Heart left ventricle (tissue), 16 donors: ENCODE results near the gene MCC. TPM values are rescaled to one million over a fixed set of nuclear protein-coding genes. Genes with fewer than 3 reads are reported as not detected.

Experiments used
- ATAC-seq, 4 donors: fragments of 200-7000 bp; cut with Tn5 transposase; one replicate each; pipeline ENCODE4 v1.9.1; 2020 to 2022; ENCODE audit warnings: moderate library complexity in 4 of 4, mild to moderate bottlenecking in 3 of 4, moderate number of reproducible peaks in 1 of 4
- DNase-seq, 5 donors: peaks; one replicate each; pipeline ENCODE4 v3.0.0-alpha.2; 2020
- H3K27ac ChIP-seq, 12 donors: fragments of 200-600 bp; sonication (generic) in 4 of 12; one replicate each; pipeline versions ENCODE4 v1.5.0 to v1.8.0; 2016 to 2022; ENCODE audit warnings: mild to moderate bottlenecking in 2 of 12
- H3K27me3 ChIP-seq, 9 donors: fragments of 200-600 bp; sonication (generic) in 2 of 9; one replicate each; pipeline versions ENCODE4 v1.5.1 to v1.8.0; 2016 to 2022; ENCODE audit warnings: mild to moderate bottlenecking in 3 of 9
- H3K36me3 ChIP-seq, 9 donors: fragments of 200-600 bp; sonication (generic) in 2 of 9; one replicate each; pipeline versions ENCODE4 v1.5.0 to v1.8.0; 2018 to 2022; ENCODE audit warnings: mild to moderate bottlenecking in 2 of 9
- H3K4me1 ChIP-seq, 12 donors: fragments of 200-600 bp; sonication (generic) in 4 of 12; one replicate each; pipeline versions ENCODE4 v1.5.0 to v1.8.0; 2016 to 2022; ENCODE audit warnings: mild to moderate bottlenecking in 3 of 12
- H3K4me3 ChIP-seq, 12 donors: fragments of 200-600 bp; sonication (generic) in 4 of 12; one replicate each; pipeline versions ENCODE4 v1.5.0 to v1.8.0; 2017 to 2022; ENCODE audit warnings: mild to moderate bottlenecking in 9 of 12, moderate library complexity in 4 of 12
- H3K9me3 ChIP-seq, 12 donors: fragments of 200-600 bp; sonication (generic) in 4 of 12; one replicate each; pipeline versions ENCODE4 v1.5.0 to v1.8.0; 2016 to 2022; ENCODE audit warnings: mild to moderate bottlenecking in 1 of 12
- POLR2A ChIP-seq, 2 donors: fragments of 450-650 bp; IDR thresholded peaks; one replicate each; pipeline ENCODE4 v1.6.1; 2017; ENCODE audit warnings: antibody characterized with exemption in 2 of 2, mild to moderate bottlenecking in 2 of 2, moderate library complexity in 2 of 2
- WGBS, 4 donors: extraction: QIAGEN DNeasy Blood & Tissue Kit in 2 of 4; methylation state at CpG; one replicate each; pipeline versions ENCODE4 v1.1.5 to v1.1.7; 2013 to 2018; 5-methylcytosine and 5-hydroxymethylcytosine counted together
- intact Hi-C, 10 donors: fragments of 100-400 bp; cut with DNase I; formaldehyde crosslinking; loops; one replicate each; pipeline versions ENCODE4 v1.11.1 to v1.14.2; 2022
- polyA plus RNA-seq, 2 donors: library from polyadenylated mRNA; stranded (reverse); fragments of 200-250 nt; gene quantifications; one replicate each; pipeline ENCODE4 v1.2.3, GENCODE V29; 2013
- total RNA-seq, 9 donors: library from RNA; depleted of rRNA in 2 of 9; stranded (reverse); fragments of >200 nt in 2 of 9; fragmentation: NEBNext Ultra II Directional in 3 of 9; extraction: Animal tissue kit (Norgen Biotek cat#: 25700) in 3 of 9; gene quantifications; one replicate each; pipeline versions ENCODE4 v1.1.0 to v1.2.4, GENCODE V29; 2016 to 2023
- TF ChIP-seq, protein P1 (sequence below), 12 donors: fragments of 200-600 bp; sonication (generic) in 4 of 12; IDR thresholded peaks; one replicate each; pipeline versions ENCODE4 v1.5.0 to v1.8.0; 2018 to 2022; ENCODE audit warnings: antibody characterized with exemption in 12 of 12, mild to moderate bottlenecking in 5 of 12
- donor health status: ischemic (EF 13 %, LVEDD 7.1; RV severe dilation, severe dysfunction).
- donor health status: healthy with polysubstance abuse.
- donor health status: DM: no; HTN: yes; CAD: no.
- donor health status: DM: no; HTN: no; CAD: no.
- donor health status: ischemic (EF 25% LVEDD 6.9; RV normal size, moderate dysfunction).
- donor health status: ischemic (EF 25% LVEDD 5.7; RV mildly dilated, moderate dysfunction).
- donor health status: healthy.
- donor health status: DM: yes; HTN: yes; CAD: no.
- donor health status: ischemic (EF 35%, LVEDD 5.7; RV mildly dilated, moderate dysfunction).
- donor health status: nonischemic (EF 11% LVEDD 7.7; RV severe dilation, severe dysfunction).
- donor health status: DM: yes; HTN: yes; CAD: no.
- donor health status: PGD.
- donor health status: ischemic (EF 29% LVEDD 5.4; RV normal size, mild dysfunction).
- donor health status: nonischemic (EF 23%, LVEDD 6.1; RV moderate dilation, normal function).

The MCC gene
- total and polyA plus RNA-seq, 11 donors, result 6.1 to 33.8 (median 24.3) TPM

DNA sequence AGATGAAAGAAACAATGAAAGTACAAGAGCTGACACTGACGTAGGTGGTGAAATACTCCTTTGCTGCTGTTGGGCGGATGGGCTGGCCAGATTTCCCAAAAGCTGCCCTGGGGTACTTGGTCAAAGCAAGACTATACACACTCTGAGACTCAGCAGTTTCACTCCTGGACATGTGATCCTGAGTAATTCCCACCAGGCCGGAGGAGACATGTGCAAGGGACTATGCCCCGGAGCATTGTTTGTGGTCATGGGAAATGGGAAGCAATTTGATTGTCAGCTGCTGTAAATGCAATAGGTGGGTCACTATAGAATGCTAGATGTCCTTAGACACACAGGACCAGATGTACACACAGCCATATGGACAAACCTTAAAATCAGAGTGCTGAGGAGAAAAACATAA lies 395.6 kb downstream of the MCC start:
- H3K4me1 ChIP-seq, result peaks cover 3 to 63% (median 39%) of the 10 kb centered on the region in 12 donors
- H3K27ac ChIP-seq, result no peak overlapping the region
- intact Hi-C loops, result loop anchor here in 4 of 10 donors (5.0 to 10.0 kb wide), 5 partner anchors 92 to 202 kb away; no protein-coding TSS in a partner anchor
- TF ChIP-seq POLR2A (IDR thresholded peaks at IDR 0.05), result no peak
- TF ChIP-seq, protein P1, sequence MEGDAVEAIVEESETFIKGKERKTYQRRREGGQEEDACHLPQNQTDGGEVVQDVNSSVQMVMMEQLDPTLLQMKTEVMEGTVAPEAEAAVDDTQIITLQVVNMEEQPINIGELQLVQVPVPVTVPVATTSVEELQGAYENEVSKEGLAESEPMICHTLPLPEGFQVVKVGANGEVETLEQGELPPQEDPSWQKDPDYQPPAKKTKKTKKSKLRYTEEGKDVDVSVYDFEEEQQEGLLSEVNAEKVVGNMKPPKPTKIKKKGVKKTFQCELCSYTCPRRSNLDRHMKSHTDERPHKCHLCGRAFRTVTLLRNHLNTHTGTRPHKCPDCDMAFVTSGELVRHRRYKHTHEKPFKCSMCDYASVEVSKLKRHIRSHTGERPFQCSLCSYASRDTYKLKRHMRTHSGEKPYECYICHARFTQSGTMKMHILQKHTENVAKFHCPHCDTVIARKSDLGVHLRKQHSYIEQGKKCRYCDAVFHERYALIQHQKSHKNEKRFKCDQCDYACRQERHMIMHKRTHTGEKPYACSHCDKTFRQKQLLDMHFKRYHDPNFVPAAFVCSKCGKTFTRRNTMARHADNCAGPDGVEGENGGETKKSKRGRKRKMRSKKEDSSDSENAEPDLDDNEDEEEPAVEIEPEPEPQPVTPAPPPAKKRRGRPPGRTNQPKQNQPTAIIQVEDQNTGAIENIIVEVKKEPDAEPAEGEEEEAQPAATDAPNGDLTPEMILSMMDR (IDR thresholded peaks at IDR 0.05), result no peak
- WGBS, 4 donors, result 38 to 57% (median 50%) methylated on average over 4 of the region's 4 CpGs
- DNase-seq (no peak), ATAC-seq (peak in 1 of 4 donors; percentile 18)
- H3K9me3 ChIP-seq, result no peaks in the 10 kb centered on the region
- H3K36me3 ChIP-seq, result peaks cover 0 to 16% (median 2%) of the 10 kb centered on the region in 9 donors
- H3K27me3 ChIP-seq, result no peaks in the 10 kb centered on the region
- H3K4me3 ChIP-seq, result no peak overlapping the region

DNA sequence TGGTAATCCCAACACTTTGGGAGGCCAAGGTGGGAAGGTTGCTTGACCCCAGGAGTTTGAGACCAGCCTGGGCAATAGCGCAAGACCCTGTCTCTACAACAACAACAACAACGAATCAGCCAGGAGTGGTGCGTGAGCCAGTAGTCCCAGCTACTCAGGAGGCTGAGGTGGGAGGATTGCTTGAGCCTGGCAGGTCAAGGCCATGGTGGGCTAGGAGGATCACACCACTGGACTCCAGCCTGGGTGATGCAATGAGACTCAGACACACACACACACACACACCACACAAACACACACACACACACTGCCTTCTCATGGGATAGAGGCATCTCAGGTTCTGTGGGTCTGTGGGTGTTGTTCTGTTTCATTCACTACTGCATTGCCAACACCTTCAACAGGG lies 396.6 kb downstream of the MCC start:
- H3K36me3 ChIP-seq, result peaks cover 0 to 5% (median 0%) of the 10 kb centered on the region in 9 donors
- intact Hi-C loops, result loop anchor here in 4 of 10 donors (5.0 to 10.0 kb wide), 5 partner anchors 93 to 203 kb away; no protein-coding TSS in a partner anchor
- H3K4me3 ChIP-seq, result no peak overlapping the region
- WGBS, 4 donors, result 89 to 100% (median 97%) methylated on average over 3 of the region's 3 CpGs
- TF ChIP-seq, protein P1 (IDR thresholded peaks at IDR 0.05), result no peak
- no peak for TF ChIP-seq POLR2A (IDR thresholded peaks at IDR 0.05)
- H3K4me1 ChIP-seq, result peaks cover 3 to 73% (median 49%) of the 10 kb centered on the region in 12 donors
- no peaks in the 10 kb centered on the region for H3K9me3 ChIP-seq
- ATAC-seq (no peak), DNase-seq (no peak)
- no peak overlapping the region for H3K27ac ChIP-seq
- no peaks in the 10 kb centered on the region for H3K27me3 ChIP-seq

DNA sequence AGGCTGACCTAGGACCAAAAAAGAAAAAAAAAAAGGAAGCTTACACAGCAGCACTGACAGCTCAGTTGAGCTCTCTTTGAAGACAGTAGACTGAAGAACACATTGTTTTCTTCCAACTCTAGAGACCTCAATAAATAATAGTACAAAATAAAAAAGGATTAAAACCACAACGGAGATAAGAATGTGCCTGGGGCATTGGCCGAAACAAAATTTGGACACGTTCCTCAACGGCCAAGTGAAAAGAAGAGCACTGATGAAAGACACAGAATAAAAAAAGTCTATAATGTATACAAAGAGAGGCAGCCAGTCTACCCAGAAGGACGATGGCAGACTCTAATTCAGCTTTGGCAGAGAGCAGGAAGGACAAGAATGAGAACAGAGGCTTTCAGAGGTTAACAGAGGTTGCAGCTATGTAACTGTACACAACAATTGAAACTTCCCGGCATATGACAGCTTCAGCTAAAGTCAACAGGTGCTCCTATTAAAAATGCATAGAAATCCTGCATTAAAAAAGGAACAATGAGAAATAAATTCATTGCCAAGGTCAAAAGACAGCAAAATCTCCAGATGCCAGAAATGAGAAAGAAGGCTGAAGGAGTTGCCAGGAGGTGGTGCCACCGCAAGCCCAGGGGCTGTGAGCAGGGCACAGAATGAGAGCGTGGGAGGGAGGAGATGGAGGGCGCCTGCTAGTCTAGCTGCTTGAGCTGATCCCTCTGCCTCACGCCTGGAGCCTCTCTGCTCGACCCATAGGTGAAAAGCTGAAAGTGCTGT lies 397.7 kb downstream of the MCC start:
- Histone ChIP-seq H3K4me3 (peak overlapping the region in 3 of 12 donors; percentile 4 to 14 (median 10)), H3K27me3 (no peaks in the 10 kb centered on the region), H3K9me3 (no peaks in the 10 kb centered on the region), H3K27ac (peak overlapping the region in 9 of 12 donors; percentile 0 to 68 (median 41)), H3K4me1 (peaks cover 3 to 79% (median 53%) of the 10 kb centered on the region in 12 donors), H3K36me3 (peaks cover 0 to 3% (median 0%) of the 10 kb centered on the region in 9 donors)
- DNase-seq (peak in 1 of 5 donors; percentile 45), ATAC-seq (peak in 3 of 4 donors; percentile 33 to 49 (median 35))
- intact Hi-C loops, result loop anchor here in 4 of 10 donors (5.0 to 10.0 kb wide), 5 partner anchors 94 to 204 kb away; no protein-coding TSS in a partner anchor
- TF ChIP-seq, protein P1 (IDR thresholded peaks at IDR 0.05), result peak in 5 of 12 donors; percentile 11 to 29 (median 24)
- TF ChIP-seq POLR2A (IDR thresholded peaks at IDR 0.05), result no peak
- WGBS, 4 donors, result 42 to 55% (median 50%) methylated on average over 11 of the region's 11 CpGs
